Cardiac muscle cell (in vitro differentiated cells and primary cell): Measurements from ENCODE around the gene TNF. TPM values are rescaled to one million over a fixed set of nuclear protein-coding genes. Genes with fewer than 3 reads are reported as not detected.

Experiments
- DNase-seq, 2 donors: peaks; one replicate each; pipeline versions ENCODE4 v3.0.0 to v3.0.0-alpha.2; 2010 to 2017; ENCODE audit warnings: low read depth in 1 of 2, low spot score in 1 of 2
- H3K27ac ChIP-seq: fragments of 200-600 bp; sonication (generic); 2 replicates; pipeline ENCODE4 v1.5.1; 2016
- H3K27me3 ChIP-seq: fragments of 200-600 bp; sonication (generic); 2 replicates; pipeline ENCODE4 v1.6.0; 2016; ENCODE audit warnings: control low read depth
- H3K36me3 ChIP-seq: fragments of 200-600 bp; sonication (generic); 2 replicates; pipeline ENCODE4 v1.5.1; 2016; ENCODE audit warnings: control low read depth
- H3K4me1 ChIP-seq: fragments of 200-600 bp; sonication (generic); 2 replicates; pipeline ENCODE4 v1.8.1; 2017; ENCODE audit warnings: low read depth, mild to moderate bottlenecking, mixed run types
- H3K4me3 ChIP-seq: fragments of 200-600 bp; sonication (generic); 2 replicates; pipeline ENCODE4 v1.5.1; 2016; ENCODE audit warnings: mild to moderate bottlenecking
- H3K9me3 ChIP-seq: fragments of 200-600 bp; sonication (generic); 2 replicates; pipeline ENCODE4 v1.5.1; 2017; ENCODE audit warnings: low read depth, mild to moderate bottlenecking, control low read depth
- CTCF ChIP-seq: IDR thresholded peaks from 2 replicates; pipeline ENCODE4 v1.5.1; 2012; ENCODE audit warnings: low read depth, mild to moderate bottlenecking, low read length
- polyA plus RNA-seq: library from polyadenylated mRNA; unstranded; fragments of >200 nt; fragmentation: Nextera tagmentation; extraction: Ambion mirVana; gene quantifications from 2 replicates; pipeline ENCODE4 v1.2.1, GENCODE V29; 2016
- total RNA-seq: library from RNA; depleted of rRNA; stranded (reverse); fragments of >200 nt; gene quantifications from 2 replicates; pipeline ENCODE4 v1.2.3, GENCODE V29; 2016

The TNF gene
- total and polyA plus RNA-seq, 2 experiments from 2014 or later: not detected

DNA sequence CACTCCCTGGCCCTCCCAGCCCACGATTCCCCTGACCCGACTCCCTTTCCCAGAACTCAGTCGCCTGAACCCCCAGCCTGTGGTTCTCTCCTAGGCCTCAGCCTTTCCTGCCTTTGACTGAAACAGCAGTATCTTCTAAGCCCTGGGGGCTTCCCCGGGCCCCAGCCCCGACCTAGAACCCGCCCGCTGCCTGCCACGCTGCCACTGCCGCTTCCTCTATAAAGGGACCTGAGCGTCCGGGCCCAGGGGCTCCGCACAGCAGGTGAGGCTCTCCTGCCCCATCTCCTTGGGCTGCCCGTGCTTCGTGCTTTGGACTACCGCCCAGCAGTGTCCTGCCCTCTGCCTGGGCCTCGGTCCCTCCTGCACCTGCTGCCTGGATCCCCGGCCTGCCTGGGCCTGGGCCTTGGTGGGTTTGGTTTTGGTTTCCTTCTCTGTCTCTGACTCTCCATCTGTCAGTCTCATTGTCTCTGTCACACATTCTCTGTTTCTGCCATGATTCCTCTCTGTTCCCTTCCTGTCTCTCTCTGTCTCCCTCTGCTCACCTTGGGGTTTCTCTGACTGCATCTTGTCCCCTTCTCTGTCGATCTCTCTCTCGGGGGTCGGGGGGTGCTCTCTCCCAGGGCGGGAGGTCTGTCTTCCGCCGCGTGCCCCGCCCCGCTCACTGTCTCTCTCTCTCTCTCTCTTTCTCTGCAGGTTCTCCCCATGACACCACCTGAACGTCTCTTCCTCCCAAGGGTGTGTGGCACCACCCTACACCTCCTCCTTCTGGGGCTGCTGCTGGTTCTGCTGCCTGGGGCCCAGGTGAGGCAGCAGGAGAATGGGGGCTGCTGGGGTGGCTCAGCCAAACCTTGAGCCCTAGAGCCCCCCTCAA, 3.1 kb upstream of the TNF start, which contains the start of gene LTA:
LTA (plus strand) TSS at position 249 of the 871 bp plus-strand sequence; CDS start at position 703, 454 bp downstream.
- Histone ChIP-seq H3K4me1 (no peaks in the 10 kb centered on the region), H3K27me3 (no peaks in the 10 kb centered on the region)
- no peak for TF ChIP-seq CTCF

GRCh38 chr6:31573239-31574105, 1.9 kb upstream of the TNF start:
- DNase-seq: no peak
- Histone ChIP-seq H3K27me3 (no peaks in the 10 kb centered on the region), H3K4me3 (no peak overlapping the region), H3K36me3 (no peaks in the 10 kb centered on the region), H3K4me1 (no peaks in the 10 kb centered on the region), H3K9me3 (no peaks in the 10 kb centered on the region), H3K27ac (no peak overlapping the region)
- no peak for TF ChIP-seq CTCF

More for the DNA sequence above, 3.1 kb upstream of the TNF start, which contains the start of gene LTA:
- no peaks in the 10 kb centered on the region for H3K36me3 ChIP-seq
- H3K9me3 ChIP-seq: no peaks in the 10 kb centered on the region
- no peak within 1 kb of the TSS for H3K27ac ChIP-seq
- H3K4me3 ChIP-seq: no peak within 1 kb of the TSS
- no peak for DNase-seq

GRCh38 chr6:31574106-31575061, 981 bp upstream of the TNF start:
- TF ChIP-seq CTCF: no peak
- H3K27ac ChIP-seq: no peak overlapping the region
- no peak for DNase-seq
- no peaks in the 10 kb centered on the region for H3K27me3 ChIP-seq
- H3K36me3 ChIP-seq: no peaks in the 10 kb centered on the region
- H3K9me3 ChIP-seq: no peaks in the 10 kb centered on the region
- H3K4me3 ChIP-seq: no peak overlapping the region
- H3K4me1 ChIP-seq: no peaks in the 10 kb centered on the region

- Histone ChIP-seq H3K27ac (no peak overlapping the region), H3K4me1 (no peaks in the 10 kb centered on the region), H3K36me3 (no peaks in the 10 kb centered on the region), H3K4me3 (no peak overlapping the region), H3K9me3 (no peaks in the 10 kb centered on the region), H3K27me3 (no peaks in the 10 kb centered on the region)
- no peak for TF ChIP-seq CTCF
- DNase-seq: no peak
Observed at GRCh38 chr6:31575952-31576685, 754 bp downstream of the TNF start.
